ENCODE data around the gene IWS1. TPM values are rescaled to one million over a fixed set of nuclear protein-coding genes. Genes with fewer than 3 reads are reported as not detected.

The IWS1 gene
- total RNA-seq, 1 donor from 2014 or later: 40.8 TPM

GRCh38 chr2:127523269-127523939 is 2.9 kb downstream of the IWS1 start:
- Histone ChIP-seq H3K27me3 (ENCODE audit: control insufficient read depth, insufficient read depth, low read length) (no peaks in the 10 kb centered on the region), H3K4me3 (ENCODE audit: low read depth, low read length) (no peak overlapping the region), H3K36me3 (ENCODE audit: control insufficient read depth, insufficient read depth, low read length) (peaks cover 7% of the 10 kb centered on the region)
- no peak for TF ChIP-seq CTCF (IDR thresholded peaks at IDR 0.05; ENCODE audit: insufficient read depth, low read length, severe bottlenecking)
- DNase-seq (ENCODE audit: low read depth): no peak
- FAIRE-seq: no peak

- no peak overlapping the region for H3K4me3 ChIP-seq (ENCODE audit: low read depth, low read length)
- no peak for DNase-seq (ENCODE audit: low read depth)
- H3K27me3 ChIP-seq (ENCODE audit: control insufficient read depth, insufficient read depth, low read length): no peaks in the 10 kb centered on the region
- H3K36me3 ChIP-seq (ENCODE audit: control insufficient read depth, insufficient read depth, low read length): peaks cover 7% of the 10 kb centered on the region
- TF ChIP-seq CTCF (IDR thresholded peaks at IDR 0.05; ENCODE audit: insufficient read depth, low read length, severe bottlenecking): no peak
- FAIRE-seq: no peak
Measured at GRCh38 chr2:127520424-127520823, 5.9 kb downstream of the IWS1 start.

GRCh38 chr2:127517465-127517864 is 8.8 kb downstream of the IWS1 start:
- TF ChIP-seq CTCF (IDR thresholded peaks at IDR 0.05; ENCODE audit: insufficient read depth, low read length, severe bottlenecking): no peak
- DNase-seq (ENCODE audit: low read depth): no peak
- no peak for FAIRE-seq
- Histone ChIP-seq H3K36me3 (ENCODE audit: control insufficient read depth, insufficient read depth, low read length) (peaks cover 7% of the 10 kb centered on the region), H3K4me3 (ENCODE audit: low read depth, low read length) (no peak overlapping the region), H3K27me3 (ENCODE audit: control insufficient read depth, insufficient read depth, low read length) (no peaks in the 10 kb centered on the region)

GRCh38 chr2:127516041-127516762 is 10.1 kb downstream of the IWS1 start:
- Histone ChIP-seq H3K4me3 (ENCODE audit: low read depth, low read length) (no peak overlapping the region), H3K36me3 (ENCODE audit: control insufficient read depth, insufficient read depth, low read length) (peaks cover 2% of the 10 kb centered on the region), H3K27me3 (ENCODE audit: control insufficient read depth, insufficient read depth, low read length) (no peaks in the 10 kb centered on the region)
- no peak for DNase-seq (ENCODE audit: low read depth)
- no peak for TF ChIP-seq CTCF (IDR thresholded peaks at IDR 0.05; ENCODE audit: insufficient read depth, low read length, severe bottlenecking)
- FAIRE-seq: no peak

- TF ChIP-seq CTCF (IDR thresholded peaks at IDR 0.05; ENCODE audit: insufficient read depth, low read length, severe bottlenecking): no peak
- H3K36me3 ChIP-seq (ENCODE audit: control insufficient read depth, insufficient read depth, low read length): peaks cover 2% of the 10 kb centered on the region
- no peak for FAIRE-seq
Measured at GRCh38 chr2:127515383-127515915, 10.8 kb downstream of the IWS1 start.

More at GRCh38 chr2:127515383-127515915, 10.8 kb downstream of the IWS1 start:
- no peak for DNase-seq (ENCODE audit: low read depth)
- no peak overlapping the region for H3K4me3 ChIP-seq (ENCODE audit: low read depth, low read length)
- no peaks in the 10 kb centered on the region for H3K27me3 ChIP-seq (ENCODE audit: control insufficient read depth, insufficient read depth, low read length)

Data from bronchial epithelial cell (primary cell).